KMS-11 (cell line): Measurements from ENCODE around the gene TRRAP.

Source experiments
- H2AFZ ChIP-seq: fragments of 200-600 bp; sonication (generic); 2 replicates; pipeline ENCODE4 v1.6.1; 2016; ENCODE audit warnings: antibody characterized with exemption, mixed run types, low read depth
- H3K27ac ChIP-seq: fragments of 200-600 bp; sonication (generic); 2 replicates; pipeline ENCODE4 v1.6.1; 2016; ENCODE audit warnings: mild to moderate bottlenecking, mixed run types
- H3K27me3 ChIP-seq: fragments of 200-600 bp; sonication (generic); 2 replicates; pipeline ENCODE4 v1.6.1; 2017; ENCODE audit warnings: mild to moderate bottlenecking, low read depth, mixed run types, moderate library complexity; ENCODE audit not compliant: insufficient read depth
- H3K36me3 ChIP-seq: fragments of 200-600 bp; sonication (generic); 2 replicates; pipeline ENCODE4 v1.6.1; 2017; ENCODE audit warnings: mild to moderate bottlenecking, mixed run types; ENCODE audit not compliant: insufficient read depth
- H3K4me1 ChIP-seq: fragments of 200-600 bp; sonication (generic); 2 replicates; pipeline ENCODE4 v1.6.1; 2016; ENCODE audit warnings: mild to moderate bottlenecking, low read depth, mixed run types; ENCODE audit not compliant: poor library complexity, severe bottlenecking
- H3K4me2 ChIP-seq: fragments of 200-600 bp; sonication (generic); 2 replicates; pipeline ENCODE4 v1.7.0; 2016; ENCODE audit warnings: mild to moderate bottlenecking, mixed run types
- H3K4me3 ChIP-seq: fragments of 200-600 bp; sonication (generic); IDR thresholded peaks from 2 replicates; pipeline ENCODE4 v1.6.1; 2017; ENCODE audit warnings: low read depth, low read length, mixed read lengths; ENCODE audit not compliant: insufficient read depth
- H3K79me2 ChIP-seq: fragments of 200-600 bp; sonication (generic); 2 replicates; pipeline ENCODE4 v1.6.1; 2016; ENCODE audit warnings: low read depth, mixed run types; ENCODE audit not compliant: insufficient read depth
- H3K9ac ChIP-seq: fragments of 200-600 bp; sonication (generic); 2 replicates; pipeline ENCODE4 v1.6.1; 2016; ENCODE audit warnings: mild to moderate bottlenecking, mixed run types
- H4K20me1 ChIP-seq: fragments of 200-600 bp; sonication (generic); 2 replicates; pipeline ENCODE4 v1.6.1; 2016; ENCODE audit warnings: mild to moderate bottlenecking, mixed run types; ENCODE audit not compliant: insufficient read depth
- CTCF ChIP-seq: fragments of 200-600 bp; sonication (generic); conservative IDR thresholded peaks from 2 replicates; pipeline ENCODE4 v1.6.1; 2017; ENCODE audit warnings: low read depth, mild to moderate bottlenecking, antibody characterized with exemption, low read length, moderate library complexity, mixed read lengths

TRRAP gene

GRCh38 chr7:98984126-98984525 is 105.8 kb downstream of the TRRAP start:
- Histone ChIP-seq H4K20me1 (no peaks in the 10 kb centered on the region), H3K27me3 (no peaks in the 10 kb centered on the region), H2AFZ (no peak overlapping the region), H3K79me2 (no peaks in the 10 kb centered on the region; the same call in 1 of the 2 replicates), H3K9ac (no peak overlapping the region), H3K4me3 (no peak overlapping the region), H3K27ac (no peak overlapping the region), H3K36me3 (peaks cover 40% of the 10 kb centered on the region; the same call in 1 of the 2 replicates), H3K4me2 (no peak overlapping the region), H3K4me1 (no peaks in the 10 kb centered on the region)
- no peak for TF ChIP-seq CTCF

GRCh38 chr7:98985406-98985805 is 107.1 kb downstream of the TRRAP start:
- no peaks in the 10 kb centered on the region; the same call in 1 of the 2 replicates for H3K79me2 ChIP-seq
- H3K36me3 ChIP-seq: peaks cover 43% of the 10 kb centered on the region; the same call in 1 of the 2 replicates
- no peak overlapping the region for H3K4me3 ChIP-seq
- TF ChIP-seq CTCF: no peak
- H4K20me1 ChIP-seq: no peaks in the 10 kb centered on the region
- no peak overlapping the region for H2AFZ ChIP-seq
- H3K27me3 ChIP-seq: no peaks in the 10 kb centered on the region
- no peak overlapping the region for H3K27ac ChIP-seq
- H3K4me1 ChIP-seq: no peaks in the 10 kb centered on the region
- no peak overlapping the region for H3K9ac ChIP-seq
- H3K4me2 ChIP-seq: no peak overlapping the region

GRCh38 chr7:98985945-98986344 is 107.6 kb downstream of the TRRAP start:
- peaks cover 44% of the 10 kb centered on the region; the same call in 1 of the 2 replicates for H3K36me3 ChIP-seq

GRCh38 chr7:98988641-98989040 is 110.3 kb downstream of the TRRAP start:
- Histone ChIP-seq H3K4me1 (no peaks in the 10 kb centered on the region), H3K27me3 (no peaks in the 10 kb centered on the region), H3K79me2 (no peaks in the 10 kb centered on the region; the same call in 1 of the 2 replicates), H2AFZ (no peak overlapping the region), H3K36me3 (peaks cover 34% of the 10 kb centered on the region; the same call in 1 of the 2 replicates), H3K27ac (no peak overlapping the region), H3K9ac (no peak overlapping the region), H4K20me1 (no peaks in the 10 kb centered on the region), H3K4me3 (no peak overlapping the region), H3K4me2 (no peak overlapping the region)
- TF ChIP-seq CTCF: no peak

More at GRCh38 chr7:98985945-98986344, 107.6 kb downstream of the TRRAP start:
- Histone ChIP-seq H2AFZ (no peak overlapping the region), H4K20me1 (no peaks in the 10 kb centered on the region), H3K27ac (no peak overlapping the region), H3K4me1 (no peaks in the 10 kb centered on the region), H3K79me2 (no peaks in the 10 kb centered on the region; the same call in 1 of the 2 replicates), H3K4me3 (no peak overlapping the region), H3K9ac (no peak overlapping the region), H3K27me3 (no peaks in the 10 kb centered on the region), H3K4me2 (no peak overlapping the region)
- no peak for TF ChIP-seq CTCF
